Measurements from ENCODE around the gene CACNB2. TPM values are rescaled to one million over a fixed set of nuclear protein-coding genes. Genes with fewer than 3 reads are reported as not detected.

CACNB2 gene
- total RNA-seq, 4 donors from 2014 or later = 0.81 to 13.9 (median 4.5) TPM

- intact Hi-C loops (cut with DNase I) = no loop called here
- H3K27ac ChIP-seq = peak overlapping the region in 1 of 3 donors; percentile 35
- no peak overlapping the region for H3K4me3 ChIP-seq (replicated peaks in 1 of 3)
Observed at GRCh38 chr10:18252086-18252485, 111.9 kb downstream of the CACNB2 start.

GRCh38 chr10:18254086-18254485, 113.9 kb downstream of the CACNB2 start:
- DNase-seq = no peak
- no peaks in the 10 kb centered on the region for H3K36me3 ChIP-seq
- intact Hi-C loops (cut with DNase I) = no loop called here
- H3K4me1 ChIP-seq = peaks cover 0 to 14% of the 10 kb centered on the region in 2 donors
- H3K27me3 ChIP-seq = no peaks in the 10 kb centered on the region
- H3K27ac ChIP-seq = no peak overlapping the region
- 96 to 97% methylated on average over 2 of the region's 2 CpGs for WGBS, 2 donors
- no peak overlapping the region for H3K4me3 ChIP-seq (replicated peaks in 1 of 3)
- TF ChIP-seq CTCF (IDR thresholded peaks at IDR 0.05) (no peak), POLR2A (IDR thresholded peaks at IDR 0.05) (no peak)
- no peaks in the 10 kb centered on the region for H3K9me3 ChIP-seq

More at GRCh38 chr10:18252086-18252485, 111.9 kb downstream of the CACNB2 start:
- H3K36me3 ChIP-seq = no peaks in the 10 kb centered on the region
- TF ChIP-seq POLR2A (IDR thresholded peaks at IDR 0.05) = no peak
- TF ChIP-seq CTCF (IDR thresholded peaks at IDR 0.05) = no peak
- H3K27me3 ChIP-seq = no peaks in the 10 kb centered on the region
- H3K9me3 ChIP-seq = no peaks in the 10 kb centered on the region
- WGBS, 2 donors = 30 to 37% methylated on average over 7 of the region's 7 CpGs
- peak; percentile 9 to 45 for DNase-seq
- H3K4me1 ChIP-seq = peaks cover 0 to 14% of the 10 kb centered on the region in 2 donors

- intact Hi-C loops (cut with DNase I) = no loop called here
- no peak overlapping the region for H3K4me3 ChIP-seq (replicated peaks in 1 of 3)
- H3K36me3 ChIP-seq = no peaks in the 10 kb centered on the region
- H3K27me3 ChIP-seq = no peaks in the 10 kb centered on the region
- H3K27ac ChIP-seq = no peak overlapping the region
- WGBS, 2 donors = 89% methylated on average over 4 of the region's 4 CpGs
- no peak for TF ChIP-seq POLR2A (IDR thresholded peaks at IDR 0.05)
- DNase-seq = no peak
- H3K9me3 ChIP-seq = no peaks in the 10 kb centered on the region
- peaks cover 0 to 14% of the 10 kb centered on the region in 2 donors for H3K4me1 ChIP-seq
Observed at GRCh38 chr10:18254692-18255091, 114.5 kb downstream of the CACNB2 start.

- H3K27me3 ChIP-seq = no peaks in the 10 kb centered on the region
- no peaks in the 10 kb centered on the region for H3K36me3 ChIP-seq
- H3K4me1 ChIP-seq = peaks cover 0 to 14% of the 10 kb centered on the region in 2 donors
- WGBS, 2 donors = 59 to 62% methylated on average over 18 of the region's 18 CpGs
- no peaks in the 10 kb centered on the region for H3K9me3 ChIP-seq
- no peak overlapping the region for H3K4me3 ChIP-seq (replicated peaks in 1 of 3)
- intact Hi-C loops (cut with DNase I) = no loop called here
- TF ChIP-seq POLR2A (IDR thresholded peaks at IDR 0.05) = no peak
- TF ChIP-seq CTCF (IDR thresholded peaks at IDR 0.05) = no peak
- DNase-seq = peak in 1 of 2 donors; percentile 7
- no peak overlapping the region for H3K27ac ChIP-seq
Observed at GRCh38 chr10:18260310-18260922, 120.2 kb downstream of the CACNB2 start.

GRCh38 chr10:18261063-18261610, 120.9 kb downstream of the CACNB2 start:
- no peak for TF ChIP-seq CTCF (IDR thresholded peaks at IDR 0.05)
- no peak for TF ChIP-seq POLR2A (IDR thresholded peaks at IDR 0.05)
- no peak overlapping the region for H3K27ac ChIP-seq
- 50 to 54% methylated on average over 15 of the region's 15 CpGs for whole genome bisulfite sequencing, 2 donors
- H3K36me3 ChIP-seq = no peaks in the 10 kb centered on the region
- H3K4me1 ChIP-seq = peaks cover 0 to 6% of the 10 kb centered on the region in 2 donors
- DNase-seq = peak in 1 of 2 donors; percentile 13
- no peaks in the 10 kb centered on the region for H3K9me3 ChIP-seq
- no peaks in the 10 kb centered on the region for H3K27me3 ChIP-seq
- intact Hi-C loops (cut with DNase I) = no loop called here
- H3K4me3 ChIP-seq (replicated peaks in 1 of 3) = no peak overlapping the region
